ENCODE results near the gene FNDC5.

- TF ChIP-seq EZH2phosphoT487 (IDR thresholded peaks at IDR 0.05; ENCODE audit: insufficient read depth, low read depth) (no peak), EZH2 (IDR thresholded peaks at IDR 0.05; ENCODE audit: insufficient read depth, poor library complexity, severe bottlenecking) (no peak)
Measured at GRCh38 chr1:32861904-32862695, 8.6 kb downstream of the FNDC5 start.
